HG03565 (cell line): ENCODE measurements around the gene PACRGL.

Source experiments
- ATAC-seq: cut with Tn5 transposase; IDR thresholded peaks from one replicate; pipeline ENCODE4 v1.9.1; 2021; ENCODE audit warnings: mild to moderate bottlenecking, moderate library complexity; ENCODE audit not compliant: unreplicated experiment

The PACRGL gene

DNA sequence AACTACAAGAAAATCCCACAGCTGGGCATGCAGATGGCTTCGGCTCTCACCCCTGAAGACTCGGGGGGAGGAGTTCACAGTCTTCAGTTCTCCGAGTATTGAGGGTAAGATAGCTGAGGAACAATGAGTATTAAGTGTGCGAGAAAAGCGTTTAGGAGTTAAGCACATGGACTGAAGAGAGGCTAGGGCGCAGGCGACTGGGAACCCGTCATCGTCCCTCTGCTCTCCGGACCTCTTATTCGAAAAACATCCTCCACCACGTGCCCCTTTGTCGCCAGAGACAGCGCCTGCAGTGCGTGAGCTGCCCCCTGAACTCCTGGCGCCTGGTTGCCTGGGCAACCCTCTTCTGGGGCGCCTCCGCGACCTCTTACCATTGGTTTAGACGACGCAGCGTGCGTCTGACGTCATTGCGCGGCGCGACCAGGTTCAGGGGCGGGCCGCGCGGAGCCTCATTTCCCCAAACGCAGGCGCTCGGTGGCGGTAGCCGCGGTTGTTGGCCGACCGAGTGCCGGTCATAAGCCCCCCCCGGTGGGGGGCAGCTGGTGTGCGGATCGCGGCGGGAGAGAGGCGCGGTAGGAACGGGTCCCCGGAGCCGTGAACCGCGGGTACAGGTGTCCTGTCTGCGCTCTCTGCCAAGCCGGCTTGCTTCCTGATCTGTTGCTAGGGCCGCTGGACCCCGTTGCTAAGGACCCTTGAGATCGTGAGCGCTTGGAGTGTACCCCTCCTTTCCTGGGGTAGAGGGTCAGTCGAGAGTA, at the start of gene PACRGL:
Gene PACRGL, plus strand, starts transcription at position 452 of the 755 bp plus-strand sequence. CDS start 4,024 bp downstream, outside the sequence.
- ATAC-seq: peak; percentile 100

DNA sequence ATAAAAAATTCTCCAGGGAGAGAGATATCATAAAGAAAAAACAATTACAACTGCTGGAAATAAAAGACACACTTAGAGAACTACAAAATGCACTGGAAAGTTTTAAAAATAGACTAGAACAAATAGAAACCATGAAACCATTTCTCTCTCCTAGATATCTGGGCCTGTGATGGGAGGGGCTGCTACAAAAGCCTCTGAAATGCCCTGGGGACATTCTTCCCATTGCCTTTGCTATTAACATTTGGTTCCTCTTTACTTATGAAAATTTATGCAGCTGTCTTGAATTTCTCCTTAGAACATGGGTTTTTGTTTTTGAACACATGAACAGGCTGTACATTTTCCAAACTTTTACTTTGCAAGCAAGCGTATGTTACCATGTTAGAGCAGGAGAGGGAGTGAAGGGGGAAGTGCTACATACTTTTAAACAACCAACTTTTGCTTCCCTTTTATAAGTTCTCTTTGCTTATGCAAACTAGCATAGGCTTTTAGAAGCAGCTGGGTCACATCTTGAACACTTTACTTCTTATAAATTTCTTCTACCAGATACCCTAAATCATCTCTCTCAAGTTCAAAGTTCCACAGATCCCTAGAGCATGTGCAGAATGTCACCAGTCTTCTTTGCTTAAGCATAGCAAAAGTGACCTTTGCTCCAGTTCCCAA, 47.9 kb upstream of the PACRGL start:
- no peak for ATAC-seq

DNA sequence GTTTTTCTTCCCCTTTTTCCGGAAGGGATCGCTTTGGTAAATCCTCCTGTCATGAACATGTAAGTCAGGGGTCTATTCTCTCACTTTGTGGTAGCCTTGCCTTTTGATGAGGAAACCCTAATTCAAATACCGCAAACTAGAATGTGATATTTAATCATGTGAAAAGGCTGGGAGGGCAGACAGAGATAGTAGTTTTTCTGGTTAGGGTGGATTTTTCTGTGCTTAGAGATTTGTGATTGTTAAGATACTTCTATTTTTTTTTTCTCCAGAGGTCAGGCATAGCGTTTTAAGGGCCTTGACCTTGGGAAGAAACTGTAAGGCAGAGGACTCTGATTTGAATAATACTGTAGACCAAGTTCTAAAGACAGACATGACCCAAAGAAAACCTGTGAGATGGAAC, 41.8 kb upstream of the PACRGL start:
- no peak for ATAC-seq

DNA sequence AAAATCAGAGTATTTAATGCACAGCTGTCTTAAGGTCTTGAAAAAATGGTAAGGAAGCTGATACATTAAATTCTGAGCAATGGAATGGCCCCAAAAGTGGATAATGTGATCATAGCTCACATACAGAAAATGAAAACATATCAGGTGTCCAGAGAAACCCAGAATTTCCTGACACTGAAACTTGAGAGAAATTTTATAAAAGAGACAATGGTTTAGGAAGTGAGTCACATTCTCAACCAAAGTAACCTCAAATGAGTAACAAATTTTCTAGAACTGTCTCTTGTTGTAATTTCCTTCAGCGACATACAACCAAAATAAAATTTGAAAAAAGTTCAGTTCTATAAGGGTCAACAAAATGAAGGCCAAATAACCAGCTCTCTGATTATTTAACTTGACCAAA, 37.4 kb upstream of the PACRGL start:
- ATAC-seq: no peak

DNA sequence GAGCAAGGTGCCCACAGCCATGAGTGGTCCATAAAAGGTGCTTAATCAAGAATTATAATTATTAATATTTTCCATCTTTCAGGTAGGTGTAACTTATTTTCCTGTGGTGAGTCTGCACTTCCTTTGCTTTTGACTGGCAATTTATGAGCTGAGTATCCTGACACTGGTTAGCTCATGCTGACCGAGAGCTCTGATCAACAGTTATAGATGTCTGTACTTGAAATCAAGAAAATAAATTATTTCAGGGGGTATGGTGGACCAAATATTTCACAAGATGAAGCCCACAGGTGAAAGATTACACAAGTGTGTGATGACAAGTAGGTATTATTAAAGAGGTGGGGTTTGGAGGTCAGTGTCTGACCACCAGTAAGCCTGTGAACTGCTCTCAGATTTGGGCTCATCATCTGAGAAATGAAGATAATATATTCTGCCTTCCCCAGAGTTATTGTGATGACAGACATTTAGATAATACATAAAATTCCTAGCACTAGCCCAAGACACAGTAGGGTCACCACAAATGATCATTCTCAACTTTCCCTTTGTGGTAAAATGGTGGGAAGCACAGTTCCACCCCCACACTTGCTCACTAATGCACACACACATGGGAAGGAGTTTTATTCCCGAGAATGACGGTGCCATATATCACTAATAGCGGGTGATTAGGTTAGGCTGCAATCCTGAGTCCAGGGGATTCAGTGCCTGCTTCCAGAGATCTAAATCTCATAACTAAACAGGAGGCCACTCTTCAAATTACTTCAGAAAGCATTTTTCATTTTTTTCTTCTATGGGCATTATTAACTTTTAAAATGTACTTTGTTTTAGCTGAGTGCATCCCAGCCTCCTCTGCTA, 34.0 kb upstream of the PACRGL start:
- ATAC-seq: no peak

GRCh38 chr4:20672262-20672661, 28.0 kb upstream of the PACRGL start:
- no peak for ATAC-seq

DNA sequence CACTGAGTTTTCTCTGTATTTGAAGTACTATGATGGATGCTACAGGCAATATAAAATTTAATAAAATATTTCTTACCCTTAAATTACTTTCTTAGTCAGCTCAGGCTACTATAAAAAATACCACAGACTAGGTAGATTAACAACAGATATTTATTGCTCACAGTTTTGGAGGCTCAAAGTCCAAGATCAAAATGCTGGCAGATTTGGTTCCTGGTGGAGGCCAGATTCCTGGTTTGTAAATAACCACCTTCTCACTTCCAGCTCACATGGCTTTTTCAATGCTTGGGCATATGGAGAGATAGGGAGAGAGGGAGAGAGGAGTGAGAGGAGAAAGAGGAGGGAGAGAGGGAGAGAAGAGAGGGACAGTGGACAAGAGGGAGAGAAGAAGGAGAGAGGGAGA, 24.5 kb upstream of the PACRGL start:
- ATAC-seq: no peak

DNA sequence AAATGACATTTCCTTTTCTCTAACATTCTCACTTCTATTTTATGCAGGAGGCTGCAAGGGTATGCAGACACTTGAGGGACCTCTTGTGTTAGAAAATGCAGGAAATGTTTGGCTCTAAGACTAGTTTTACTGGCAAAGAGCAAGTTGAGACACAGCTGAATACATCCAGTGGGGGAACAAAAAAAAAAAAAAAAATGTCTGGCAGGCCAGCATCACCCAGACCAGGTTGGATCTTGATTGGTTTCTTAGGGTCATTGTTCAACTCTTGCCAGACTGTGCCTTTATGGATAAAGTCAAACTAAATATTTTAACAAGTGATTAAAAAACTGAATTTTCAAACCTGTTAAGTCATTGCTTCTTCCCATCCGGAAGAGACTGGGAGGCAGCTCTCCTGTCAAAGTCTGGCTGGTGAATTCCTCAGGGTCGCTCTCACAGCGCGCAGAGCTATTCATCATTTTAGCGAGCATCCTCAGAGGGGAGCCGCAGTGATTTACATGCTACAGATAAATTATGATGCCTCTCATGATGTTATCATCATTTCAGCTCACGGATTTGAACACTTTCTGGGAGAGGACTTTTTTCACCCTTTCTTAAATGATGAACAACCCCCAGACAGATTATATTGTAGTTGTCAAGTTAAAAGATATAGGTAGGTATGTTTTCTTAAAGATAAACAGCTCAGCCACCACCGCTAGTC, 23.6 kb upstream of the PACRGL start:
- ATAC-seq: no peak

DNA sequence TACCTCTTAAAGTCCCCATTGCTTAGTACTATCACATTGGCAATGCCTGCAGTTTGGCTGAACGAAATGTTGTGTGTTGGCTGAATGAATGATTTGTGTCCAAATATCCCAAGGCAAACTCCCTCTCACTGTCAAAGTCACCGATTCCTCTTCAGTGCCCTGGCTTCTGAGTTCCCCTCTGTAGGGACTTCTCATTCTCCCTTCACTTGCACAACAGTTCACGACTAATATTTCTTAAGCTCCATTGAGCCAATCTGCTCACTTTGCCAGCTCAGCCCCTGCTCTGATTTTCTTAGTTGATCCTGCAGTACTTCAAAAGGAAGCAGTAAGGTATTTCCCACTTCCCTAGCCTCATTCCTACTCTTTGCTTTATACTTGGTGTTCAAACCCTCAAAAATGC, 21.9 kb upstream of the PACRGL start:
- no peak for ATAC-seq

GRCh38 chr4:20679951-20680350, 20.3 kb upstream of the PACRGL start:
- no peak for ATAC-seq

DNA sequence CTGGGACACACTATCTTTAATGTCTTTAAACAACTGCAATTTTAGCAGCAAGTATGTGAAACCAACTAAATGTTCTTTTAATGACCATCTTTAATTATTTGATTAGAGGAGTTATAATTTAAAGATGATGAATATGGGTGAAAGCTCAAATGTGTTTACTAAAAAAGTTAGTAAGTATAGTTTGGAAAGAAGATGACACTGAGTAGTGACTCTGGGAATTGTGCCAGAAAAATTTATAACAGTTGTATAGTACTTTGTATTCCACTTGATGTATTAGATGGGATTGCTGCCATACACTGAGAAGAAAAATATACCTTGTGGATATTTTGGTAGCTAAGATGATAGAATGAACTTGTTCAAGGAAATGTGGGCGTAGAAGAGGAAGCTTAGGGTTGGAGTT, 19.5 kb upstream of the PACRGL start:
- ATAC-seq: no peak

- no peak for ATAC-seq
These were observed 19.0 kb upstream of the PACRGL start for GRCh38 chr4:20681271-20681670.

GRCh38 chr4:20682853-20683252, 17.4 kb upstream of the PACRGL start:
- ATAC-seq: no peak

- no peak for ATAC-seq
These were observed 16.5 kb upstream of the PACRGL start for GRCh38 chr4:20683766-20684165.

DNA sequence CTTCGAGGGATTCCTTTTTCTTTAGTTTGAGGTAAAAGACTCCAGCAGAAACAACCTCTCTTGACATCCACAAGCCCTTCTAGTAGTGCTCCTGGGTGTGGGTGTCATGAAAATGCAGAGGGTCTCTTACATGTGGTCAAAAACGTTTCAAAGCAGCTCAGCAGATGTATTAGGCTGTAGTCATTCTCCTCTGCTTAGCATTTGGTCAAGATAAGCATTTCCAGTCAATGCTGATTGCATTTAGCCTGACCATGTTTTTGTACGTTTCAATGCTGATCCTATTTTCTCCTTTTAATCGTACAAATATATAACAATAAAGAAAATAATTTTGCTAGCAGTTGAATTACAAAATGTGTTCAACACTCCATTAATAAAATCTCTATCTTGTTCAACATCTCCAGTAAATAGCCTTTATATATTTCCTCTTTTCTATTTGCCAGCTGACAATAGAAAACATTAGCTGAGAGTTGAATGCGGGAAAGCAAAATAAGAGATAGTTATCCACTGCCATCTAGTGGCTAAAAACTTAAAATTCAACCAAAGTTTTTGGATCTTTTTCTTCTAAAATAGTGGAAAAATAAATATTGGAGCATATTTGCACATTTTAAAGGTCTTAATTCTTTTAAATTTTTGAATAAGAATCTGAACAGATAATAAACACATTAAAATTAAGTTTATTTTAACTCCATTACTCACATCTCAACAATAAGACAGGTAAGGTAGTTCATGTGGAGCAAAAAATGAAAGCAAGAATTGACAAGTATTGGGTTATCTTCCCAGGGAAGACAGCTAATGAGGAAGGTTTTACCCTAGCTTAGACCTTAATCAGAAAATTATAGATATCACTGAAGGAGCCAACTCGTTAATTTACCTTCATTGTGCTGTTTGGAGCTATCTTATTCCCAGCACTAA, 15.2 kb upstream of the PACRGL start:
- no peak for ATAC-seq

DNA sequence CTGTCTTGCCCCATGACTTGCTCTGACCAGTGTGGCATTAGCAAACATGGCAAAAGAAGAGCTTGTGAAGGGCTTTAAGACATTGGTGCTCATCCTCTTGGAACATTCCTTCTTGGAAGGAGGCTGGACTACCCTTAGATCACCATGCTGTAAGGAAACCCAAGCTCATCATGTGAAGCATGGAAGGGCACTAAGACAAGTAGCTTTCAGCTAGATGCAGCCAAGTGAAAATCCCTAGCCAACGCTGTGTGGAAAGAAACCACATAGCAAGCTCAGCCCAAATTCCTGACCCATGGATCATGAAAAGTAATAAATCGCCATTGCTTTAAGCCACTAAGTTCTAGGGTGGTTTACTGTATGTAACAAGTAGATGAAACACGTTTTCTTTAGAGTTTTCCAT, 12.4 kb upstream of the PACRGL start:
- ATAC-seq: no peak

GRCh38 chr4:20696815-20697214, 3.4 kb upstream of the PACRGL start:
- ATAC-seq: no peak

DNA sequence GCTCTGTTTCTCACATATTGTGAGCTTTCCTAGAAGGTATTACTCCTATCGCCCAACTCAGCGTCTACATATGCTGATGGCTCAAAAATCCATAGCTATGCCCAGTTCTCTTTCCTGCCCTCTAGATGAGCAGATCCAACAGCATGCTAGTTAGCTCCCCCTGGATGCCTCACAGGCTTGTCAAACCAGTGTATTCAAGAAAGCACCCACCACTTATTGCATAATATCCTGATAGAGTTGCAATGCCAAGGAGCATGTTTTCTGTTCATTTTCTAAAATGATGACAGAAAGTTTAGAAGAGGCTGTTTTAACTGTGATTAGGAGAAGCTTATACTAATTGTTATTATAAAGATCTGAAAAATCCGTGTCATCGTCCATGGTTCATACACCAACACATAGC, 1.9 kb upstream of the PACRGL start:
- no peak for ATAC-seq

DNA sequence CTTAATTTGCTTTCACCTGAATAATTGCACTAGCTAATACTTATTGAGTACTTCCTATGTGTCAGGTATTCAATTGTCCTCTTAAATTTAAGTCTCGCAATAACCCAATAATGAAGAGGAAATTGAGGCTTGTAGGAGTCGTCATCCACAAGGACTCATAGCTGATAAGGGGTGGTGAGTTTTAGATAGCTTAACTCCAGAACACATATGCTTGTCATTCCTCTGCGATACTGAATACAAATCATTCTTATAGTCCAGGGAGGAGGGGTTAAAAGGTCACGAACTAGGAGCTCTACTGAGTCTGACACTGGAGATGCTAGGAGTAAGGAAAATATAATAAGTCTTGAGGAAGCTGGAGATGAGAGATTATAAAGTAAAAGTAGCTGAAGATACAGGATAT, 1.4 kb upstream of the PACRGL start:
- ATAC-seq: no peak

GRCh38 chr4:20711335-20711734, 11.1 kb downstream of the PACRGL start:
- no peak for ATAC-seq
